GM19395 (cell line): Measurements from ENCODE around the gene LMF2.
"Not testable (repeated sequence)": the region's sequence is repeated elsewhere in the genome, so short reads cannot be mapped to it uniquely, and the experiment has no call there.

Source experiments
- ATAC-seq: cut with Tn5 transposase; IDR thresholded peaks from one replicate; pipeline ENCODE4 v1.9.1; 2021; ENCODE audit warnings: mild to moderate bottlenecking, moderate library complexity; ENCODE audit not compliant: unreplicated experiment

Gene LMF2

GRCh38 chr22:50507421-50507990 lies at the start of gene LMF2:
LMF2 (minus strand) TSS chr22:50507702; CDS start chr22:50507675, 27 bp downstream.
- ATAC-seq, result peak; percentile 49

GRCh38 chr22:50556703-50557102 lies 49.2 kb upstream of the LMF2 start:
- no peak for ATAC-seq

GRCh38 chr22:50553310-50553709 lies 45.8 kb upstream of the LMF2 start:
- no peak for ATAC-seq

- ATAC-seq, result no peak
Measured at GRCh38 chr22:50551160-50551752, 43.8 kb upstream of the LMF2 start.

- no peak for ATAC-seq
Measured at GRCh38 chr22:50550395-50550794, 42.9 kb upstream of the LMF2 start.

- no peak for ATAC-seq
Measured at GRCh38 chr22:50548921-50549790, 41.7 kb upstream of the LMF2 start.

GRCh38 chr22:50548040-50548920 lies 40.8 kb upstream of the LMF2 start:
- ATAC-seq, result no peak

GRCh38 chr22:50547263-50547985 lies 39.9 kb upstream of the LMF2 start:
- no peak for ATAC-seq

- no peak for ATAC-seq
Measured at GRCh38 chr22:50546326-50547262, 39.1 kb upstream of the LMF2 start.

GRCh38 chr22:50545522-50546325 lies 38.2 kb upstream of the LMF2 start, which contains the start of gene KLHDC7B:
KLHDC7B (plus strand) TSS chr22:50545899; CDS start chr22:50546244, 345 bp downstream.
- no peak for ATAC-seq

GRCh38 chr22:50544746-50545253 lies 37.3 kb upstream of the LMF2 start:
- no peak for ATAC-seq

- ATAC-seq, result no peak
Measured at GRCh38 chr22:50544078-50544745, 36.7 kb upstream of the LMF2 start.

- no peak for ATAC-seq
Measured at GRCh38 chr22:50542416-50542927, 35.0 kb upstream of the LMF2 start.

GRCh38 chr22:50541667-50542026 lies 34.1 kb upstream of the LMF2 start:
- ATAC-seq, result not testable (repeated sequence)

GRCh38 chr22:50540381-50540780 lies 32.9 kb upstream of the LMF2 start:
- no peak for ATAC-seq

GRCh38 chr22:50537765-50538164 lies 30.3 kb upstream of the LMF2 start:
- no peak for ATAC-seq

GRCh38 chr22:50536226-50536625 lies 28.7 kb upstream of the LMF2 start:
- ATAC-seq, result no peak
